HG03095 (cell line): ENCODE data around the gene DFFA.
A peak's percentile ranks its signal among the peaks of the same experiment; 100 is the strongest.

Source experiments
- ATAC-seq: cut with Tn5 transposase; IDR thresholded peaks from one replicate; pipeline ENCODE4 v1.9.1; 2021; ENCODE audit warnings: moderate library complexity; ENCODE audit not compliant: unreplicated experiment

Gene DFFA

GRCh38 chr1:10472220-10473144, at the start of gene DFFA:
Gene DFFA, minus strand, starts transcription at chr1:10472529. Its CDS starts 71 bp downstream, at chr1:10472458.
- peak; percentile 71 for ATAC-seq

- ATAC-seq = no peak
Observed at GRCh38 chr1:10521537-10522157, 49.3 kb upstream of the DFFA start.

GRCh38 chr1:10520952-10521351, 48.6 kb upstream of the DFFA start:
- no peak for ATAC-seq

- no peak for ATAC-seq
Observed at GRCh38 chr1:10520497-10520896, 48.2 kb upstream of the DFFA start.

- no peak for ATAC-seq
Observed at GRCh38 chr1:10519016-10519417, 46.7 kb upstream of the DFFA start.

GRCh38 chr1:10517677-10517982, 45.3 kb upstream of the DFFA start:
- no peak for ATAC-seq

GRCh38 chr1:10516925-10517676, 44.8 kb upstream of the DFFA start:
- no peak for ATAC-seq

- no peak for ATAC-seq
Observed at GRCh38 chr1:10515976-10516750, 43.8 kb upstream of the DFFA start.

GRCh38 chr1:10515301-10515975, 43.1 kb upstream of the DFFA start:
- no peak for ATAC-seq

- no peak for ATAC-seq
Observed at GRCh38 chr1:10514490-10515235, 42.3 kb upstream of the DFFA start.

GRCh38 chr1:10513199-10513598, 40.9 kb upstream of the DFFA start:
- no peak for ATAC-seq

GRCh38 chr1:10511494-10511885, 39.2 kb upstream of the DFFA start:
- no peak for ATAC-seq

- ATAC-seq = peak; percentile 88
Observed at GRCh38 chr1:10510520-10511493, 38.5 kb upstream of the DFFA start.

GRCh38 chr1:10509809-10510509, 37.6 kb upstream of the DFFA start:
- no peak for ATAC-seq

GRCh38 chr1:10508511-10508951, 36.2 kb upstream of the DFFA start:
- no peak for ATAC-seq

- ATAC-seq = no peak
Observed at GRCh38 chr1:10507111-10507879, 35.0 kb upstream of the DFFA start.

GRCh38 chr1:10506677-10507047, 34.3 kb upstream of the DFFA start:
- ATAC-seq = no peak
